Stimulated activated CD4-positive, alpha-beta T cell treated with anti-CD3 and anti-CD28 coated beads, Interleukin-1b, Interleukin-23, amount 100 ng/mL, for 4 hours (primary cell): ENCODE measurements around the gene COCH.
"Not testable (repeated sequence)": the region's sequence is repeated elsewhere in the genome, so short reads cannot be mapped to it uniquely, and the experiment has no call there.

ENCODE experiments used
- DNase-seq, 2 donors: peaks; one replicate each; pipeline ENCODE4 v3.0.0-alpha.2; 2020; ENCODE audit warnings: low read depth in 2 of 2

Gene COCH

DNA sequence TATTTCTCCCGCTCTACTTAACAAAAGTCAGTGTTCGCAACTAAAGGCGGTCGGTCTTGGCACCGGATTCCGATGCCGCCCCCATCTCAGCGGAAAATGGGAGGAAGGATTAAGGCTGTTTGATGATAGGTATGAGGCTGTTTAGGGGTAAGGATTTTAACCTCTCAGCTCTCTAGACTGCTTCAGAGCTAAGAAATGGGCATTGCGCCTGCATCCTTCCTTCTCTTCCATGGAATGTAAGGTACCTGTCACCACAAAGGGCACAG lies 1.4 kb downstream of the COCH start:
- no peak for DNase-seq

DNA sequence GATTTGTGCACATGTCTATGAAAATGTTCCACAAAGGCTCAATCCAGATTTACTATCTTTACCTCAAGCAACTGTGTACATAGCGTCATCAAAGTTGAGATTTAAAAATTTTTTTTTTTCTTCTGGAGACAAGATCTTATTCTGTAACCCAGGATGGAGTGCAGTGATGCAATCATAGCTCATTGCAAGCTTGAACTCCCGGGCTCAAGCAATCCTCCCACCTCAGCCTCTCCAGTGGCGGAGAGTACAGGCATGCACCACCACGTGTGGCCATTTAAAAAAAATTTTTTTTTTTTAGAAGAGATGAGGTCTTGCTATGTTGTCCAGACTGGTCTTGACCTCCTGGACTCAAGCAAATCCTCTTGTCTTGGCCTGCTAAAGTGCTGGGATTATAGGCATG lies 2.3 kb downstream of the COCH start:
- no peak for DNase-seq

DNA sequence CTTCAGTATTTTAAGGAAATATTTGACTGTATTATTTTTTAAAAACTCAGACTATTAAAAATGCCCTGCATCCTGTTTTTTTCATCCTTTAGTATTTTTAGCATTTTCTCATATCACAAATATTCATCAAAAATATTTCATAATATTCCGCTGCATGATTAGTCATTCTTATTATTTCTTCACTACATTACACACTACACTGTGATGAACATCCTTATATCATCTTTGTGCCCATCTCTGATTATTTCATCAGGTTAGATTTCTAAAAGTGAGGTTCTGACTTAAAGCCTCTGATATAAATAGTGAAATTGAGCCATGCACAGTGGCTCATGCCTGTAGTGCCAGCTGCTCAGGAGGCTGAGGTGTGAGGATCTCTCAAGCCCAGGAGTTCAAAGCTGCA lies 8.1 kb downstream of the COCH start:
- no peak for DNase-seq

DNA sequence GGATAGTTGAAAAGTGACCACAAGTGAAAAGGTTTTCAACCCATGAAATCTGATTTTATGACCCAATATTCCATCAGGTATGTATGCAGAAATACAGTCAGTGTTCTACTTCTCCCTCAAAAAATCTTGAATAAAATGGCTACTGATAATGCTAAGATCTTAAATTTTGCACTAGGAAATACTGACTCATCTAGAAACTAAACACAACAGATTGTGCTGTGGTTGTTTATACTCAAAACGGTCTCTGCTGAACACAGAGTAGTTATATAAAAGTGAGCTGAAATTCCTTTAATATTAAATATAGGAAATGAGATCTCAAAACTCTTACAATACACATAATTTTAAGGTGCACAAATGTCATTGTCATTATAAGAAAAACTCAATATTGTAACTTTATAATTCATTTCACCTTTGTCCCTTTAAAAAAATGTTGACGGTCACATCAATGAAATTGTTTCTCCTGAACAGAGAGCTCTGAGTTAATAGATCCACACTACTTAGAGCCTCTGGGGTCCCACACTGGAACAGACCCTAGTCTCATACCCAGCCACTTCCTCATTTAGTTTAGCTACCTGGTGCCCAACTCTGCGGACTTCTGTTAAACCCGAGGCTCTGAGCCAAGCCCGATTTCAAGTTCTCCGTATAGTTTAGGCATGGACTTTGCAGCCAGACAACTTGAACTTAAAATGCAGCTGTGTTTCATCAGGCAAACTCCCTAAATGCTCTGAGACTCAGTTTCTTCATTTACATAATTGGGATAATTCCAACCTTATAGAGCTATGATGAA lies 9.3 kb downstream of the COCH start:
- no peak for DNase-seq

DNA sequence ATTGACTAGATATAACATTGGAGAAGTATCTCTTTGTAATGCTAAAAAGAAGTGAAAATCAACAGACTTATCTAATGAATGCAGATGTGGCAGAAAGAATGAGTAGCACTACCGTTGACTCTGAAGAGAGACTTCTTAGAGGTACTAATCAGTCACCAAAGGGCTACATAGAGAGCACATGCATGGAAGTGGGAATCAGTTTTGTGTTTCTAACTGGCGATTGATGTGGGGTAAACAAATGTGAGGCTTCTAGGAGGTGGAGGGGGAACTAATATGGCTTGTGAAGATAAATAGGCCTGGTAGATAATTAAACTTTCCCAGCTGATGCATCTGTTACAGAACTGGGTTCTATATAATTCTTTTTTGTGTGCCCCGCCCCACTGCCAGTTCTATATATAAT lies 10.5 kb downstream of the COCH start:
- no peak for DNase-seq

DNA sequence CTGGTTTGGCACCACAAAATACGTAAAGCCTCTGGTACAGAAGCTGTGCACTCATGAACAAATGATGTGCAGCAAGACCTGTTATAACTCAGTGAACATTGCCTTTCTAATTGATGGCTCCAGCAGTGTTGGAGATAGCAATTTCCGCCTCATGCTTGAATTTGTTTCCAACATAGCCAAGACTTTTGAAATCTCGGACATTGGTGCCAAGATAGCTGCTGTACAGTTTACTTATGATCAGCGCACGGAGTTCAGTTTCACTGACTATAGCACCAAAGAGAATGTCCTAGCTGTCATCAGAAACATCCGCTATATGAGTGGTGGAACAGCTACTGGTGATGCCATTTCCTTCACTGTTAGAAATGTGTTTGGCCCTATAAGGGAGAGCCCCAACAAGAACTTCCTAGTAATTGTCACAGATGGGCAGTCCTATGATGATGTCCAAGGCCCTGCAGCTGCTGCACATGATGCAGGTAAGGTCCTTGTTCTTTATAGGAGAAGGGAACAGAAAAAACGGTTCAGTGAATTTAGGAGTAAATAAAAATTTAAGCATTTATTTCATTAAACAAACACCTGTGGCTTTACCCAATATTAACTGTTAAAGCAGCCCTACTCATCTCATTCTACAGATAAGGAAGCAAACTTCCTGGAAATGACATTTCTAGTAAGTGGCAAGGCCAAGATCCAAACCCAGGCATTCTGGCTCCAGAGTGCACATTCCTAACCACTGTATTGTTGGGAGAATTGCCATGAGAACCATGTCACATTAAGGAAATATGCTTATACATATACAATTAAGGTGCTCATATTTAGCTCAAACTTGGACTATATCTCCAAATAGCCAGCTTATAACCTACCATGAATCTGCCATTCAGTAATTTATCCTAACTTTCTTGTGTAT lies 11.7 kb downstream of the COCH start:
- no peak for DNase-seq

DNA sequence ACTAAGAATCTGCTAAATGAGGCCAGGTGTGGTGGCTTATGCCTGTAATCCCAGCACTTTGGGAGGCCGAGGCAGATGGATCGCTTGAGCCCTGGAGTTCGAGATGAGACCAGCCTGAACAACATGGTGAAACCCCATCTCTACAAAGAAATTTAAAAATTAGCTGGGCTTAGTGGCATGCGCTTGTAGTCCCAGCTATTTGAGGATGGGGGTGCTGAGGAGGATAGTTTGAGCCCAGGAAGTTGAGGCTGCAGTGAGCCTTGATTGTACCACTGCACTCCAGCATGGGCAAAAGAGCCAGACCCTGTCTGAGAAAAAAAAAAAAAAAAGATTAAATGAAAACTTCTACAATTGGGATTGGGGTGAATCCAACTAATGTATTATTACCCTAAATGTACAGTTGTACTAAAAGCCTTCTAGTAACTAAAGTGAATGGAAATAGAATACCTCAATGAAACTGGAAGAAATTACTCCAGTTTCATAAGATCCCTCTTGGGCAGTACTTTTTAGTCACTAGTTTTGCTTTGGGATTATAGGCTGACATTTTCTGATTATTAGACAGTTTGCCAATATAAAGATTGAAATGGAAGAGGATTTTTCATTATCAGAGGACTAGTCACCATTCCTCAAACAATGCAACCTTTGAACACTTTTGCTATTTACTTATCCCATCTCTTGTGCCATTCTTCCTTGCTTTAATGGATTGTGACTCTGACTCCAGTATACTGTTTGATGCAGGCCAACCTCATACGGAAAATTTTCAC lies 14.3 kb downstream of the COCH start:
- no peak for DNase-seq

DNA sequence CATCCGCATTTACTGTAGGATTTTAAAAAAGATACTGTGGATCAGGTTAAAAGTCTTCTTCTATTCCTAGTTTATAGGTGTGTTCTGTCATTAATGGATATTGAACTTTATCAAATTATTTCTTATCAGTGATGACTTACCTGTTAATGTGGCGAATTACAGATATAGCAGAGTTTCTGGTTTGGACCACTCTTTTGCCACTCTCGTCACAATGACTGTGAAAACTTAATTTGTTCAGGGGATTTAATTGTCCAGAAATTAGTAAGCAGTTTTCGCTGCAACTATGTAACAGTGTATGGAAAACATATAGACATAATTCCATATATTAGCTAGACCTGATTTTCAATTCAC lies 14.9 kb downstream of the COCH start:
- DNase-seq, result no peak

DNA sequence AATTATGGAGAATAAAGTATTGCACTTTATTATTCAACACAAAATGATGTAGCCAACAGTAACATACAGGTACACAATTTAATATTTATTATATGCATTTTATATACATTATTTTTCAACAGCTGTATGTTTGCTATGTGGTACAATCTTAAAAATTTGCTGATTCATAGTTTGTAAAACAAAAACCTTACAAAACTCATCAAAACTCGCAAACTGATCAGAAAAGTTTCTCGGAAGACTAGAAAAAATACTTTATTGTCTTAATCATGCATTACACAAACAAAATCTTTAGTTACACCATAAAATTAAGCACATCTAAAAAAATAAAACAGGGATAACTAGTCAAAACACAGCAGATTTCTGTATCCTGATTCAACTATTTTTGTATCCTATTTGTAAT lies 19.5 kb downstream of the COCH start:
- no peak for DNase-seq

DNA sequence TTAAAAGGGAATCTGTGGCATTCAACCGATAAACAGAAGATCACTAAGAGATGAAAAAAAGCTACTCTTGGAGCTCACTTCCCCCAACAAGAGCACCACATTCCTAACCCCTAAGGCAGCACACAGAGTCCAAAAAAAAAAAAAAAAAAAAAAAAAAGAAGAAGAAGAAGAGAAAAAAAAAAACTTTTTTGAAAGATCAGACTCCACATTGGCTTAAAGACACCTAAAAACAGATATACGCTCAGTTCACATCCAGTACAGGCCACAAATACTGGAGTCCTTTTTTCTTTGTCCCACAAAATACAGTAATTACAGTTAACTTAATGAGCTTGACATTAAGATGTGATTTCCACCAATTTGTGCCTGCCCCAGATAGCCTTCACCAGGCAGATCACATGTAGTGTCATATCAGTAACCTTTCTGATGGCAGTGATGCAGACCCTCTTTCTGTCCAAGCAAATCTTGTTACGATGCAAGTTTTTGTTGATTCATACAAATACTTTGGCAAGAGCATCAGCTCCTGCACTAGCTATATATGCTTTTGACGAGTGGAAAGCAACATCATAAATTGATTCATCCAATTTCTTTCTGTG lies 20.7 kb downstream of the COCH start:
- DNase-seq, result no peak

DNA sequence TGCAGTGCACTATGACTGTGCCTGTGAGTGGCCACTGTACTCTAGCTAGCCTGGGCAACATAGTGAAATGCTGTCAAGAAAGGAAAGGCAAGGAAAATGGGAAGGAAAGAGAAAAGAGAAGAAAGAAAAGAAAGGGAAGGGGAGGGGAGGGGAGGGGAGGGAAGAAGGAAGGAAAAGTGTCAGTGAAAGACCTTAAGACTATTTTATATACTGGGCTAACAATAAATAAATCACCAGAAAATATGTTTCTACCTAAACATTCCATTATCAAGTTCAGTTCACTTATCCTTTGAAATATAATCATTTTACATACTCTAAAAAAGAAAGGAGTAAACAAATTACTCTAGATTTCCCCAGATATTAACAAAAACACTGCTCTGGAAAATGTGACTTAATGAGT lies 22.1 kb downstream of the COCH start:
- DNase-seq, result no peak

DNA sequence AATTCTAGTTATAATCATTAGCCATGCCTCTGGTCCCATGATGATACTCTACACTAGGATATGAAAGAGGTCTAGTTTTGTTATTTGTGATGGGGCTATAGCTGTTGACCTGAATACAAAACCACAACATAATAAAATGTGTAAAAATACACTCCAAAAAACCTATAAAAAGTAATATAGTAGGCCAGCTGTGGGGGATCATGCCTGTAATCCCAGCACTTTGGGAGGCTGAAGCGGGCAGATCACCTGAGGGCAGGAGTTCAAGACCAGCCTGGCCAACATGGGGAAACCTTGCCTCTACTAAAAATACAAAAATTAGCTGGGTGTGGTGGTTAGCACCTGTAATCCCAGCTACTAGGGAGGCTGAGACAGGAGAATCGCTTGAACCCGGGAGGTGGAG lies 22.8 kb downstream of the COCH start:
- not testable (repeated sequence) for DNase-seq

DNA sequence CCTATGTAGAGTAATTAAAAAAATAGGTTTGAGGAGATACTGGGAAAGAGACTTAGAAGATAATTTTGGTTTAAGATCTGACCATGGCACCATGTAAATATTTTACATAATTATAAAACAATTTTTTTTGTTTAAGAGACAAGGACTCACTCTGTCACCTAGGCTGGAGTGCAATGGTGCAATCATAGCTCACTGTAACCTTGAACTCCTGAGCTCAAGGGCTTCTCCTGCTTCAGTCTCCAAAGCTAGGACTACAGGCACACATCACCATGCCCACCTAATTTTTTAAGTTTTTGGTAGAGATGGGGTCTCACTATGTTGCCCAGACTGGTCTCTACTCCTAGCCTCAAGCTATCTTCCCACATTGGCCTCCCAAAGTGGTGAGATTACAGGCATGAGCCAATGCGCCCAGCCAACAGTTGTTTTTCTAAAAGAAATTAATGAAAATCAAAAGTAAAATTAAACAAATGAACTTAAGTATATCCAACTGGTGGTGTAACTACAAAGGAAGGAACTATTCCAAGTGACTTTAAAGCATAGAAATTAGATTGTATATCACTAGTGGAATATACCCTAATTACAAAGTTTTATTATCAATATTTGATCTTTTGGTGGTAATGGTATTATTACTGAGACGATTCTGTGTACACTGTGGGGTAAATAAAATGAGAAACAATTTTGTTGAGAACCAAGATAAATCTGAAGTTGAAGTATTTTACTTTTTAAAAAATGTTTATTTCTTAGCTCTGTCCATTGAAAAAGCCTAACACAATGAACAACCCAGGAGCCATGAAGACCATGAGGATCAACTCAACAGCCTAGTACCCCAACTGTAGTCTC lies 29.1 kb downstream of the COCH start:
- DNase-seq, result no peak

DNA sequence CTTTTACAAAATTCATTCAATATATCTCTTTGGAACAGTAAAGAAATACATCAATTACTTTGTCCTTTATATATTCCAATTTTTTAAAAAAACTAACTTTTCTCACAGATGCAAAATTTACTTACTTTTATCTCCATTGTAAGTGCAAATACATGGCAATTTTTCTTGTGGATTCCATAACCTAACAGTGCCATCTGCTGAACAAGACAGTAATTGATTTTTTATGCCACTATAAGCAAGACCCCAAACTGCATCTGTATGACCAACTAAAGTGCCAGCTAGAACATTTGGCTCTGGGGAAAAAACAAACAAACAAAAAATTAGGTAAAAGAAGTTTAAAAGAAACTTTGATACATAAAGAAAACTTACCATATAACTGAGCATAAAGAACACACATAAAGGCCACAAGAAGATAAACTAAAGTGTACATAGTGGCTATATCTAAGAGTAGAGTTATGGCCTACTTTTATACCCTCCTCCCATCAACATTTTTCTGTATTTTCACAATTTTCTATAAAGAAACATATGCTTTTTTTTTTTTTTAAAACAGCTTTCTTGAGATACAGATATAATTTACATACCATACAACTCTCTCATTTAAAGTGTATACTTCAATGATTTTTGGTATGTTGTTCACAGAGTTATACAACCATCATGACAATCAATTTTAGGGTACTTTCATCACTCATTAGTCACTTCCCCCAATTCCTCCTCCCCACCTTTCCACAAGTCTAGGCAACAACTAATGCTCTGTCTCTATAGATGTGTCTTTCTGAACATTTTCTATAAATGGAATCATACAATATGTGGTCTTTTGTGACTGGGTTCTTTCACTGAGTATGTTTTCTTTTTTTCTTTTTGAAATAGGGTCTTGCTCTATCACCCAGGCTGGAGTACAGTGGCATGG lies 32.6 kb downstream of the COCH start:
- DNase-seq, result no peak

DNA sequence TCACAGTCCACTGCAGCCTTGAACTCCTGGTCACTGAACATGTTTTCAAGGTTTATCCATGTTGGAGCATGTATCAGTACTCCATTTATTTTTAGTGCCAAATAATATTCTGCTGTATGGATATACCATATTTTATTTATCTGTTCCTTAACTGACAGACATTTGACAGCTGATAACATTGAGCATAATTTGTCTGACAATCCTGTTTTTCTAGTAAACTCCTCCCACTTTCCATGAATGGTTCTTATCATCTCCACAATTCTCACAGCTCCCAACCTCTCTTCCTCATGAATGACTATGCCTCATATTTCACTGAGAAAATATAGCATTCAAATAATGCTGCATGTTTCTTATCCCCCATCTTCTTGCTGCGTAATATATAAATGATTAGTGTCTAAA lies 33.3 kb downstream of the COCH start:
- DNase-seq, result no peak

DNA sequence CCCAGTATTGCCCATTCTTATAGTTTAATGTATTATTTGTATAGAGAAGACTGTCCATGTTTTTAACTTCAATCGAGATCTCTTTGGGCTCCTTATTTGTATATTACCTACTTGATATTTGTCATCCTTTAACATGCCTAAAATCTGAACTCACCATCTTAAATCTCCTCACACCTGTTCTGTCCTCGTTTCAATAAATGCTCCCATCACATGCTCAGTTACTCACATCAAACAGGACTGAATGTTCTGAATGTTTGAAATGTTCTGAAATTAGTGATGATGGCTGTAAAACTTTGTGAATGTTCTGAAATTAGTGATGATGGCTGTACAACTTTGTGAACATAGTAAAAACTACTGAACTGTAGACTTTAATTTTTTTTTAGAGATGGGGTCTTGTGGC lies 34.5 kb downstream of the COCH start:
- DNase-seq, result no peak

DNA sequence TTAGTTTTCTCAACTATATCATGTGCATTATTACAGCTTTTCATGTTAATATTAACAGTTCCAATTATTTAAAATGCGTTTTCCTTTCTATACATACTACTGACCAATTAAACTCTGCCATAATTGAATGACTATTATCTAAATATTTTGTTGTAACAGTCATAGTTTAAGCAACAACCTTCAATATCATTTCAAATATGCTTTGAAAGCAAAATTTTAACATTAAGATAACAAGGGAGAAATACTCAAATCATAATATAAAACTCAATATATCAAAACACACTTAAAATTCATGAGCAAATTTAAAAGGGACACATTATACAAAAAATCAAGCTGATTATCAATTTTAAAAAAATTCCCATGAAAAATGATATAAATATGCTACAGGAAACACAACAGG lies 40.5 kb downstream of the COCH start:
- DNase-seq, result no peak

DNA sequence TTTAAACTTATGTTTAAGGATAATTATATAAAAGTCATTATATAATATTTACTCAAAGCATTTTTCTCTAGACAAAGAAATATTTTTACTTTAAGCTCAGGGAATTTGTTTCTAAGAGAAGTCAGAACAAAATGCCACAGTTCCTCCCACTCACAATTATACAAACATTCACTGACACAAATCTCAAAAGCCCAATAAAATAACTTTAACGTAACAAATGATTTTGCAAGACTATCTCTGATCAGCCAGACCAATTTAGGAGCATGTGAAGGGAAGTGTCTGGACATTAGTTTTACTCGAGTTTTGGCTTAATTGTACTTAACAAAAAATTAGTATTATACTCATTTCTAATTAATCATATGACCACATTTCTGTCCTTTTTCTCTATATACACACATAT lies 41.2 kb downstream of the COCH start:
- no peak for DNase-seq

DNA sequence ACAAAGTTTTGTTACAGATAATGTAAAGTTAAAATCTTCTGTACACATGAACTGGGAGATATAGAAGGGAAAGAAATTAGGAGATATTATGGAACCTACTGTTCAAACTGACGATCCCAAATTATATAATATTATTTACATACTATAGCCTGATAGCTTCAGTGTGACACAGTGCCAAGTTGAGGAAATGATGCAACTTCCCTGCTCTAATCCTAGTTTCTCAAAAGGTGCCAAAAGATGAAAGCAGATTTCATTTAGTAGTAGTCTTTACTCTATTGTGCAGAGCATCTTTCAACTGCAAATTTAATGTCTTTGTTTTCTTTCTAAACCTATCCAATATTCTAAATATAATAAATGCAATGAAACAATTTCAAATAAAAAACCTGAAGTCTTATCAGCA lies 46.9 kb downstream of the COCH start:
- no peak for DNase-seq

DNA sequence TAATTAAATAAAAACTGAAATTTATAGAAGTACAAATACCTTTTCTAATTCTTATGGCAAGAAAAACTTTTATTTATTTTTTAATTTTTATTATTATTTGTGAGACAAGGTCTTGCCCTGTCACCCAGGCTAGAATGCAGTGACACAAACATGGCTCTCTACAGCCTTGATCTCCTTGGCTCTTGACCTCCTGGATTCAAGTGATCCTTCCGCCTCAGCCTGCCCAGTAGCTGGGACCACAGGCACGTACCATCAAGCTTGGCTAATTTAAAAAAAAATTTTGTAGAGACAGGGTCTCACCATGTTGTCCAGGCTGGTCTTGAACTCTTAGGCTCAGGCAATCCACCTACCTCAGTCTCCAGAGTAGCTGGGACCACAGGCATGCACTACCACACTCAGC lies 47.4 kb downstream of the COCH start:
- no peak for DNase-seq

DNA sequence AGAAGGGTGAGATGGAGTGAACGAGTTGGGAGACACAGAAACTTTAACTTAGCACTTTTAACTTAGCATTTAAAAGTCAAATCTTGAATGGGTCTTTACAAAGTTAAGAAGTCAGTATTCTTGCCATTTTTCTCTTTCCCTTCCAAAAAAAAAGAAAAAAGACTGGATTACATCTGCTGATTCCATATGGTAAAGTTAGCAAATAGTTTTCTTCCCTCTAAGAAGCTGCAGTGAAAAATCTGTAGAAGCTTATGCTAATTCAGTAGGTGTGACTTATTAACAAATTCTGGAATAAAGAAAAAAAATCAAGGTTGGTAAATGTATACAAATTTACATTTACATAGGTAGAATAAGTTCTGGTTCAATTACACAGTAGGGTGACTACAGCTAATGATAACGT lies 50.9 kb downstream of the COCH start:
- DNase-seq, result no peak
